ENCODE measurements around the gene HNRNPC.

Gene HNRNPC

DNA sequence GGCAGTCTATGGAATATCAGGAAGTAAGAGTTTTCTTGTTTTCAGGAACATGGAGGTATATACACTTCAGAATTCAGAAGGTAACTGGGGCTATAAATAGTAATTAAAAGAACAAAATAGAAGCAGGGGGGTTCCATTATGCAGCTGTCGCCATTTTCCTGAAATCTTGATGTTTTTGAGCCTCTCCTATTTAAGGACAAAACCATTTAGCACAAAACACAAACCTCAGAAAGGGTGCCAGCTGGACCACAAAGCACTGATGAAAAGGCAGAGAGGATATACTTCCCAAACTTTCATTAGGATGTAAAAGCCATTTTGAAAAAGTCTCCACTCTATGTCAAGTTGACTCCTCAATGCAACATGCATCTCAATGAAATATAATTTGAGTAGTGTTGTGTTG is 59.2 kb downstream of the HNRNPC start:
- peaks cover 80% of the 10 kb centered on the region for H3K36me3 ChIP-seq (ENCODE audit: insufficient read depth, low read length)

DNA sequence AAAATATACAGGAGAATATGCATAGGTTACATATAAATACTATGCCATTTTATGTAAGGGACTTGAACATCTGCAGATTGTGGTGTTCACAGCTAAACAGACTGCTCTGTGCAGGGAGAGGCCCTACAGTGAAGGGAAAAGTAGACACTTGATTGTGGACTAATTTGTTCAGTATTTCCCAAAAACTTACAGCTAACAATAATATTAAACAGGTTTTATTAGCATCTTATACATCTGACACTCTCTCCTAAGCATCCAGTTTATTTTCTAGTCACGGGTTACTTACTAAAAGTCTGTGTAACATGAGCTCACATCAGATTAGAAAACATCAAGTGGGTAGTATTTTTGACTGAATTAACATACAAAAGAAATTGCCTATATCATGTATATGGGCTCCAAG is 60.1 kb downstream of the HNRNPC start:
- Histone ChIP-seq H3K27me3 (ENCODE audit: insufficient read depth, low read length) (no peaks in the 10 kb centered on the region), H3K79me2 (ENCODE audit: control insufficient read depth, insufficient read depth, low read length, unreplicated experiment) (peaks cover 30% of the 10 kb centered on the region), H3K36me3 (ENCODE audit: insufficient read depth, low read length) (peaks cover 72% of the 10 kb centered on the region), H3K4me3 (ENCODE audit: low read depth, low read length) (no peak overlapping the region), H3K27ac (ENCODE audit: low read depth, low read length) (no peak overlapping the region), H2AFZ (ENCODE audit: low read length, unreplicated experiment) (no peak overlapping the region), H3K4me1 (ENCODE audit: control insufficient read depth, insufficient read depth, low read length, unreplicated experiment) (no peaks in the 10 kb centered on the region)

More for the DNA sequence above, 59.2 kb downstream of the HNRNPC start:
- Histone ChIP-seq H3K27me3 (ENCODE audit: insufficient read depth, low read length) (no peaks in the 10 kb centered on the region), H3K4me3 (ENCODE audit: low read depth, low read length) (no peak overlapping the region), H3K79me2 (ENCODE audit: control insufficient read depth, insufficient read depth, low read length, unreplicated experiment) (peaks cover 38% of the 10 kb centered on the region), H2AFZ (ENCODE audit: low read length, unreplicated experiment) (no peak overlapping the region), H3K27ac (ENCODE audit: low read depth, low read length) (no peak overlapping the region), H3K4me1 (ENCODE audit: control insufficient read depth, insufficient read depth, low read length, unreplicated experiment) (no peaks in the 10 kb centered on the region)

DNA sequence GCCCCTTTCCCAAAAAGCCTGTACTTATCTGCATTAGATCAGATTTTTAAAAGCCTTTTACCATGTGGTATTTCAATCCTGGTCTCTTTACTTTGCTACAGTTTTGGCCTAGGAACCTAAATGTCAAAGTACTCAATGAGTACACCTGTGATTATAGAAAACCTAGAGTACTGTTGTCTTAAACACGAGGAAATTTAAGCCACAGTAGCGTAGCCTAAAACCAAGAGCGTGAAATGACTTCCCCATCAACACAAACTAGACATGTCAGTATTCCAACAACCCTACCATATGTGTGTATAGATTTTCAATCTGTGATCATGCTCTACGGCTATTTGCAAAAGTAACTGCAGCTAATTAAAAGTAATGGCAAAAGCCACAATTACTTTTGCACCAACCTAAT is 60.7 kb downstream of the HNRNPC start:
- H3K79me2 ChIP-seq (ENCODE audit: control insufficient read depth, insufficient read depth, low read length, unreplicated experiment): peaks cover 23% of the 10 kb centered on the region
- H3K36me3 ChIP-seq (ENCODE audit: insufficient read depth, low read length): peaks cover 66% of the 10 kb centered on the region
- H3K4me3 ChIP-seq (ENCODE audit: low read depth, low read length): no peak overlapping the region
- H3K27me3 ChIP-seq (ENCODE audit: insufficient read depth, low read length): no peaks in the 10 kb centered on the region
- no peak overlapping the region for H2AFZ ChIP-seq (ENCODE audit: low read length, unreplicated experiment)
- H3K27ac ChIP-seq (ENCODE audit: low read depth, low read length): no peak overlapping the region
- no peaks in the 10 kb centered on the region for H3K4me1 ChIP-seq (ENCODE audit: control insufficient read depth, insufficient read depth, low read length, unreplicated experiment)

DNA sequence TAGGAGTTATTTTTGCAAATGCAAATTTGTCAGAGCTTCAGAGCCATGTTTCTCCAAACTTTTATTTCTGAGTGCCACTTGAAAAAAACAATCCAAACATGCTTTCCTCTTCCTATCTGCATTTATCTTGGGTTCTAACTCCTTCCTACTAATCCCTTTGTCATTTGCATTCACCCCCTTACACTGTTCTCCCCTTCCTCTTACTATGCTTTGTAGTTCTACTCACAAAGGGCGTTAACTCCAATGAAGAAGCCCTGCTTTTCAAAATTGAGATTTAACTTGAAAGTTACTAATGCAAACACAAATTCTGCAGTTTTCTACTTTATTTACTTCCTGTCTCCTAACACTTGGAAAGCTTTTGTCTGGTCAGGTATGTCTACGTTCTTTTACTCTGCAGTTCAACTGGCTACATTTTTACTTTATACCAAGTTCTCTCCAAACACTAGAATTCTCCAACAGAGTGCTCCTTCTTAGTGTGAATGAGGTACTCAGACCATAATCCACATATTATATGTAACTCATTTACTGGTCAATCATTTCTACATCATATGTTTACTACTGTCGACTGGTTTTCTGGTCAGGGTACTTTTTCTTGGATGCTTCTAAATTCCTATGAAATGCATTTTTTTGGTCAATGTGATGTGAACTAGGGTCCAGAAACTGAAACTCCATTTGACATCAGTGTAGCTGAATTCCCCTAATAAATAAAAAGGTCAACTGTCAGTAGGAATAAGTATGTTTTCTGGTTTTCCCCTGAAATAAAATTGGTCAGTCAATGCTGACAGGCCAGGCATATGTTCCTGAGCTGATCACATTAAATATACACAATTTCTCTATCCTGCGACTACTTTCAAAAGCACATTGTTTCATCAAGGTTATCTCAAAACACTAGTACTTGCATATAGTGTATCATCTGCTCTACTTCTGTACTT is 62.2 kb downstream of the HNRNPC start:
- Histone ChIP-seq H3K4me3 (ENCODE audit: low read depth, low read length) (no peak overlapping the region), H3K36me3 (ENCODE audit: insufficient read depth, low read length) (peaks cover 51% of the 10 kb centered on the region), H3K27ac (ENCODE audit: low read depth, low read length) (no peak overlapping the region), H2AFZ (ENCODE audit: low read length, unreplicated experiment) (no peak overlapping the region), H3K27me3 (ENCODE audit: insufficient read depth, low read length) (no peaks in the 10 kb centered on the region), H3K79me2 (ENCODE audit: control insufficient read depth, insufficient read depth, low read length, unreplicated experiment) (peaks cover 12% of the 10 kb centered on the region), H3K4me1 (ENCODE audit: control insufficient read depth, insufficient read depth, low read length, unreplicated experiment) (no peaks in the 10 kb centered on the region)

DNA sequence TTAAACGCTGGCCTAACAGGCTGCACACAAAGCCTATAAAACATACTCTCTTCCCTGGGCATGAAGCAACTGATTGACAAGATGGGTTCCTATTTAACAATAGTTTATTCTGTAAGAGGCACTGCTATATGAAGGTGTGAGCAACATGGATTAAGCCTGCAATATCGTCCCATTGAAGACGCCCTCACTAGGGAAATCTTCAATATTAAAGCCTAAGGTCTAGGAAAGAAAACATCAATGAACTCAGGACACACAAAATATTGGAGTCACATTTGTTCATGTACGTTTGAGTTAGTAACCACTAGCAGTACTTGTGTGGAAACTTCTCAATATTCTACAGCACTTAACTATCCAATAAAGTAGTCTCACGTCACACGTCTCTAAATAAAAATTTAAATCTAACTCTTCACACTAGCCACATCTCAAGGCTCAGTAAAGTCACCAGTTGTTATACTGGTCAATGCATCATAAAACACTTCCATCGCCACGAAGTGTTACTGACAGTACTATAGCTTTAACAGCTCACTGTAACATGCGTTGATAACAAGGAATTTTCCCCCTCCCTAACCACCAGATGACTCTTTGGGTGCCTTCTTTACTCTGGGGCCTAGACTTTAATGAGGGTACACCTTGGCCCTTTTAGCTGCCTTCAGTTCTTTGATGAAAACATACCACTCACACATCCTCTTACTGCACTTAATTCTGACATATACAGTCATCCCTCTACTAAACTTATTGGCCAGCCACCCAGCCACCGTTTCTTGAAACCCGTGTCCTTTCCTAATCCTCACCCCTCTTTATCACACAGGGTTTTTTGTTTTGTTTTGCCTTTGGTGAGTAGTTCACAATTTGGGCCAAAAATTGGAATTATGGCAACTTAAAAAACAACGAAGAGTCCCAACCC is 63.3 kb downstream of the HNRNPC start:
- H3K4me1 ChIP-seq (ENCODE audit: control insufficient read depth, insufficient read depth, low read length, unreplicated experiment): no peaks in the 10 kb centered on the region
- no peaks in the 10 kb centered on the region for H3K27me3 ChIP-seq (ENCODE audit: insufficient read depth, low read length)
- H2AFZ ChIP-seq (ENCODE audit: low read length, unreplicated experiment): no peak overlapping the region
- H3K27ac ChIP-seq (ENCODE audit: low read depth, low read length): no peak overlapping the region
- H3K4me3 ChIP-seq (ENCODE audit: low read depth, low read length): no peak overlapping the region
- H3K79me2 ChIP-seq (ENCODE audit: control insufficient read depth, insufficient read depth, low read length, unreplicated experiment): peaks cover 9% of the 10 kb centered on the region
- H3K36me3 ChIP-seq (ENCODE audit: insufficient read depth, low read length): peaks cover 48% of the 10 kb centered on the region

DNA sequence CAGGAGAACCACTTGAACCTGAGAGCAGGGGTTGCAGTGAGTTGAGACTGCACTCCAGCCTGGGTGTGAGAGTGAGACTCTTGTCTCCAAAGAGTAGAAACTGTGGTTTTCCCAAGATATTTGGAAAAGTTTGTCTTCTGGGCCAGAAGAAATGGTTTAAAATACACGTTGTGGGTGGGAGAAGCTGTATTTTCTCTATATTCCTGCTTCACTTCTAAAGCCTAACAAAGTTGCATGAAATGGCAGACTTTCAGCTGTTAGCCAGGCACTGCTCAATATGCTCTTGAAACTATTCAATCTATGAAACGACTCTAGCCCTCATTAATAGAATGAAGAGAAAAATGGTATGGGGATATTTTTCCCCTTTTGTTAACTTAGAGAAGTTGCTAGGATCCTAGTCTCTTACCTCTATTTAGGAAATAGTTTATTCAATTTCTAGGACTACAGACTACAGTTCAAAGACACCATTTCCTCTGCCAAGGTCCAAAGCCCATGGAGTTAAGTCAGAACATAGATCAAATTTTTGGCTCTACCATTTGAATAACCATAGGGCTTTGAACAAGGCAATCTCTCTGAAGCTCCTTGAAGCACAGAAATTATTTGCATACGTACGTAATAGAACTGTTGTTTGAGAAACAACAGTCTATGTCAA is 64.1 kb downstream of the HNRNPC start:
- Histone ChIP-seq H3K36me3 (ENCODE audit: insufficient read depth, low read length) (peaks cover 44% of the 10 kb centered on the region), H3K4me1 (ENCODE audit: control insufficient read depth, insufficient read depth, low read length, unreplicated experiment) (no peaks in the 10 kb centered on the region), H3K27me3 (ENCODE audit: insufficient read depth, low read length) (no peaks in the 10 kb centered on the region), H2AFZ (ENCODE audit: low read length, unreplicated experiment) (no peak overlapping the region), H3K4me3 (ENCODE audit: low read depth, low read length) (no peak overlapping the region), H3K79me2 (ENCODE audit: control insufficient read depth, insufficient read depth, low read length, unreplicated experiment) (peaks cover 9% of the 10 kb centered on the region), H3K27ac (ENCODE audit: low read depth, low read length) (no peak overlapping the region)

DNA sequence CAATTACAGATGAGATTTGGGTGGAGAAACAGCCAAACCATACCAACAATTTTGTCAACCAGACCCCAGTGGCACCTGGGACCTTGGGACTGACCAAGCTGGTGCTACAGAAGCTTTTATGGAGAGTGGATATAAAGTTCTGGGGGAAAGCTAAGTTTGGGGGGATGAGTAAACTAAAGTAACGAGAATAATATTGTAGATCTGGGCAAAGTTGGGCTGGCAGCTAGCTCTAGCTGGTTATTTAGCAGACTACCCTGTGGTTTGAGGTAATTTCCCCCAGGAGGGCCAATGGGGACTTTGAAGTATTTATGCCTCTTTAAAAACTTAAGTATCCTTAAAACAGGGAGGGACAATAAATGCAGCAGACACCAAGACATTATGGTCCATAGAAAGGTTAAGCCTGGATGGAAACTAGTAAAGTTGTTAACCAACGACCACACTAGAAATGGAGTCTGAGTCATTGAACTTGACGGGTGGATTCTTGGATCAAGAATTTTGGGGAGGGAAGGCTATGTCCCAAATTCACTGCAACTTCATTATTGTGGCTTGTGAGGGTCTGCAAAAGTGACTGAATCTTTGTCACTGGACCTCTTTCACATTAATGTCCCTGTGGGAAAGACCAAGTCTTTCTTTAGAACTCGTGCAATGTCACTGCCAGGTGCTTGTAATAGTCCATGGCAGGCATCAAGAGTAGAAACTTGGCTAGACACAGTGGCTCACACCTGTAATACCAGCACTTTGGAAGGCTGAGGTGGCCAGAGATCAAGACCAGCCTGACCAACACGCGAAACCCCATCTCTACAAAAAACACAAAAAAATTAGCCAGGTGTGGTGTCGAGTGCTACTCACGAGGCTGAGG is 64.8 kb downstream of the HNRNPC start:
- Histone ChIP-seq H3K4me1 (ENCODE audit: control insufficient read depth, insufficient read depth, low read length, unreplicated experiment) (no peaks in the 10 kb centered on the region), H3K4me3 (ENCODE audit: low read depth, low read length) (no peak overlapping the region), H3K27me3 (ENCODE audit: insufficient read depth, low read length) (no peaks in the 10 kb centered on the region), H3K27ac (ENCODE audit: low read depth, low read length) (no peak overlapping the region), H3K36me3 (ENCODE audit: insufficient read depth, low read length) (peaks cover 37% of the 10 kb centered on the region), H3K79me2 (ENCODE audit: control insufficient read depth, insufficient read depth, low read length, unreplicated experiment) (peaks cover 7% of the 10 kb centered on the region), H2AFZ (ENCODE audit: low read length, unreplicated experiment) (no peak overlapping the region)

DNA sequence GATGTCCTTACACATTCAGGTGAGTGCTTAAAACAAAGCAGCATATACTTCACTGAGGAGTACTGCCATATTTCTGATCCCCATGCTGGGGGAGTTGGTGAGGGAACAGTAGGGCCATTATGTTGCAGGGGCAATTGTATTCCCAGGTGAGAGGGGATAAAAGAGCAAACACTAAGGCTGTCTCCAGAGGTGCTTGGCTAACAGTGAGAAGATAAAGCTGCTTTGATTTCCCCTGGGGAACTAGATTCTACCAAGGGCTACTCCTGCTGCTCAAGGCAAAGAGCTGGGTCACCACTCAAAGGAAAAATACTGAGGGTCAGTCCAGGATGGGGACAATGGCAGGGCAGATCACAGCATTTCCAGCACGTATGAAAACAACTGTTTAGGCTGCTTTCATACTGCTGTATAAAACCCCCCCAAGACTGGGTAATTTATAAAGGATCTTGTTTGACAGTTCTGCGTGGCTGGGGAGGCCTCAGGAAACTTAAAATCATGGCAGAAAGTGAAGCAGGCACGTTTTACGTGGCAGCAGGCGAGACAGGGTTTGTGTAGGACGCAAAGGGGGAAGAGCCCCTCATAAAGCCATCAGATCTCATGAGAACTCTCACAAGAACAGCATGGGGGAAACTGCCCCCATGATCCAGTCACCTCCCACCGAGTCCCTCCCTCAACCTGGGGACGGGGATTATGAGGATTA is 65.6 kb downstream of the HNRNPC start:
- peaks cover 30% of the 10 kb centered on the region for H3K36me3 ChIP-seq (ENCODE audit: insufficient read depth, low read length)

DNA sequence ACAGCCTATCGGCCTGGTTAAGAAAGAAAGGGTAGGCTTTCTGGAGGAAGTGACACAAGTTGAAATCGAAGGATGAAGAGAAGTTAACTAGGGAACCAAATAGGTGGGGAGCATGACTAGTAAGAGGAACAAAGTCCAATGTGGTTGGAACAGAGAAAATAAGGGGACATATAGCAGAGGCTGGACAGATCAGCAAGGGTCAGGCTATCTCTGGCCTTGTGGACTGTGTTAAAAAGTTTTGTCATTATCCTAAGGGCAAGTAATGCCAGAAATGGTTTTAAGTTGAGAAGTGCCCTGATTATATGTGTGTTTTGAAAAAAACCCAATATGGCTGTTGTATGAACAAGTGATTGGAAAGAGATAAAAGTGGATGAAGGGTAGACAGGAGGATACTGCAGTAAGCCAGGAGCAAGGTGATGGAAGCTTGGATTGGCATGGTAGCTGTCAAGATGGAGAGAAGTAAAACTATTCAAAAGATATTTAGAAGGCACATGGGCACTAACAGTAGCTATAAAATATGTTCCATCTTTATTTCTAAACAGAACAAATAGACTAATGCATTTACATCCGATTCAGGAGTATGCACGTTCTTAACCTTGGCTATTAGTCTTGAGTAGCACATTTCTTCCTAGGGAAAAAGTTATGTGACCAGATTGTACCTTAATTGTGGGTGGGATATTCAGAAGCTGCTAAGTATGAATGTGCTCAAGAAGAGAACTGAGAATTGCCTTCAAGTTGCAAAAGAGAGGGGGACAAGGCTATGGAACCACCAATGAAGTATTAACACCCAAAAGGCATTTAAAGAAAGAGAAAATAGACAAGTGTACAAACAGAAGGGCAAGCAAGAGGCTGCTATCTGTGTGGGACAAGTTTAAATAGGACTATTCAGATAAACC is 66.5 kb downstream of the HNRNPC start:
- H3K36me3 ChIP-seq (ENCODE audit: insufficient read depth, low read length): peaks cover 21% of the 10 kb centered on the region
- H3K79me2 ChIP-seq (ENCODE audit: control insufficient read depth, insufficient read depth, low read length, unreplicated experiment): peaks cover 2% of the 10 kb centered on the region
- H3K27ac ChIP-seq (ENCODE audit: low read depth, low read length): no peak overlapping the region
- no peak overlapping the region for H3K4me3 ChIP-seq (ENCODE audit: low read depth, low read length)
- H3K27me3 ChIP-seq (ENCODE audit: insufficient read depth, low read length): no peaks in the 10 kb centered on the region
- H3K4me1 ChIP-seq (ENCODE audit: control insufficient read depth, insufficient read depth, low read length, unreplicated experiment): no peaks in the 10 kb centered on the region
- H2AFZ ChIP-seq (ENCODE audit: low read length, unreplicated experiment): no peak overlapping the region

More for the DNA sequence above, 65.6 kb downstream of the HNRNPC start:
- Histone ChIP-seq H3K27me3 (ENCODE audit: insufficient read depth, low read length) (no peaks in the 10 kb centered on the region), H3K4me3 (ENCODE audit: low read depth, low read length) (no peak overlapping the region), H2AFZ (ENCODE audit: low read length, unreplicated experiment) (no peak overlapping the region), H3K27ac (ENCODE audit: low read depth, low read length) (no peak overlapping the region), H3K79me2 (ENCODE audit: control insufficient read depth, insufficient read depth, low read length, unreplicated experiment) (peaks cover 5% of the 10 kb centered on the region), H3K4me1 (ENCODE audit: control insufficient read depth, insufficient read depth, low read length, unreplicated experiment) (no peaks in the 10 kb centered on the region)

All from ACC112 (cell line).